OCI-LY3 (cell line): Measurements from ENCODE around the gene SIGMAR1.

Experiments
- CTCF ChIP-seq: fragments of 200-600, 300-600 bp; sonication (generic); IDR thresholded peaks from 2 replicates; pipeline ENCODE4 v1.5.1; 2014; ENCODE audit warnings: antibody characterized with exemption, low read length, low read depth
- EZH2phosphoT487 ChIP-seq: fragments of 200-600 bp; shearing (Covaris generic); IDR thresholded peaks from 2 replicates; pipeline ENCODE4 v1.6.1; 2018; ENCODE audit warnings: antibody characterized with exemption, mixed run types, low read depth

DNA sequence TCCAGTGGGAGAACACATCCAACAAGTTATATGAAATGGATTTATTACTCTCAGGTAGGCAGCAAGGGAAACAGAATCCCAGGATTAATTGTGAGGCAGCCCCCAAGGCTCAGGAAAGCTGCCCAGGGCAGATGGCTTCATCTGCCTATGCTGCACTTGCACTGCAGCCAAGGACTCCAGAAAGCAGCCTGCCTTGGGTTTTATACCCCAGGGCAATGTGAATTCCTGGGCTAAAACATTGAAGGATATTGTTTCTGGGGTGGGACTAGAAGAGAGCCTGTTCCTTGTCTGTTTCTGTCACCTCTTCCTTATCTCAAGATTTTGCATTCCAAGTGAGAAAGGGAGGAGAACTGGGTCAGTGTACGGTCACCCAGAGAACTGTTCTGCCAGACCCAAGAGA, 33.7 kb upstream of the SIGMAR1 start:
- TF ChIP-seq CTCF (no peak), EZH2phosphoT487 (no peak)
